ENCODE results near the gene RAB42. TPM values are rescaled to one million over a fixed set of nuclear protein-coding genes. Genes with fewer than 3 reads are reported as not detected.

Gene RAB42
- total and polyA plus RNA-seq, 9 of the 15 experiments (the other 6 are each of a cell fraction or from before 2014, with no cell fraction given) = 0.07 to 0.14 (median 0.12) TPM; not detected in 6

GRCh38 chr1:28642847-28643635 lies 51.0 kb downstream of the RAB42 start, which contains the start of gene TAF12 (continued):
- TF ChIP-seq, protein P1, sequence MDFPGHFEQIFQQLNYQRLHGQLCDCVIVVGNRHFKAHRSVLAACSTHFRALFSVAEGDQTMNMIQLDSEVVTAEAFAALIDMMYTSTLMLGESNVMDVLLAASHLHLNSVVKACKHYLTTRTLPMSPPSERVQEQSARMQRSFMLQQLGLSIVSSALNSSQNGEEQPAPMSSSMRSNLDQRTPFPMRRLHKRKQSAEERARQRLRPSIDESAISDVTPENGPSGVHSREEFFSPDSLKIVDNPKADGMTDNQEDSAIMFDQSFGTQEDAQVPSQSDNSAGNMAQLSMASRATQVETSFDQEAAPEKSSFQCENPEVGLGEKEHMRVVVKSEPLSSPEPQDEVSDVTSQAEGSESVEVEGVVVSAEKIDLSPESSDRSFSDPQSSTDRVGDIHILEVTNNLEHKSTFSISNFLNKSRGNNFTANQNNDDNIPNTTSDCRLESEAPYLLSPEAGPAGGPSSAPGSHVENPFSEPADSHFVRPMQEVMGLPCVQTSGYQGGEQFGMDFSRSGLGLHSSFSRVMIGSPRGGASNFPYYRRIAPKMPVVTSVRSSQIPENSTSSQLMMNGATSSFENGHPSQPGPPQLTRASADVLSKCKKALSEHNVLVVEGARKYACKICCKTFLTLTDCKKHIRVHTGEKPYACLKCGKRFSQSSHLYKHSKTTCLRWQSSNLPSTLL (IDR thresholded peaks at IDR 0.05) = no peak
- TF ChIP-seq MTF1 (CRISPR knock-in tag; IDR thresholded peaks at IDR 0.05; ENCODE audit: borderline replicate concordance) (no peak), ZSCAN29 (IDR thresholded peaks at IDR 0.05) (no peak; the same call in 1 of the 2 replicates), L3MBTL2 (IDR thresholded peaks at IDR 0.05) (peak; percentile 94), ZNF717 (CRISPR knock-in tag; IDR thresholded peaks at IDR 0.05) (no peak; the same call in 1 of the 2 replicates), TGIF2 (CRISPR knock-in tag; IDR thresholded peaks at IDR 0.05) (peak; percentile 20; the same call in 1 of the 2 replicates), SREBF2 (CRISPR knock-in tag; IDR thresholded peaks at IDR 0.05) (no peak), TSC22D4 (tag; IDR thresholded peaks at IDR 0.05) (no peak), DDX20 (tag; IDR thresholded peaks at IDR 0.05; ENCODE audit: low read depth) (no peak), ARID4B (CRISPR knock-in tag; IDR thresholded peaks at IDR 0.05) (peak; percentile 98), ZBTB17 (CRISPR knock-in tag; IDR thresholded peaks at IDR 0.05) (no peak; the same call in 1 of the 2 replicates), ZNF699 (CRISPR knock-in tag; IDR thresholded peaks at IDR 0.05; ENCODE audit: insufficient replicate concordance) (no peak), ZNF224 (CRISPR knock-in tag; IDR thresholded peaks at IDR 0.05) (no peak)
- TF ChIP-seq, protein P2, sequence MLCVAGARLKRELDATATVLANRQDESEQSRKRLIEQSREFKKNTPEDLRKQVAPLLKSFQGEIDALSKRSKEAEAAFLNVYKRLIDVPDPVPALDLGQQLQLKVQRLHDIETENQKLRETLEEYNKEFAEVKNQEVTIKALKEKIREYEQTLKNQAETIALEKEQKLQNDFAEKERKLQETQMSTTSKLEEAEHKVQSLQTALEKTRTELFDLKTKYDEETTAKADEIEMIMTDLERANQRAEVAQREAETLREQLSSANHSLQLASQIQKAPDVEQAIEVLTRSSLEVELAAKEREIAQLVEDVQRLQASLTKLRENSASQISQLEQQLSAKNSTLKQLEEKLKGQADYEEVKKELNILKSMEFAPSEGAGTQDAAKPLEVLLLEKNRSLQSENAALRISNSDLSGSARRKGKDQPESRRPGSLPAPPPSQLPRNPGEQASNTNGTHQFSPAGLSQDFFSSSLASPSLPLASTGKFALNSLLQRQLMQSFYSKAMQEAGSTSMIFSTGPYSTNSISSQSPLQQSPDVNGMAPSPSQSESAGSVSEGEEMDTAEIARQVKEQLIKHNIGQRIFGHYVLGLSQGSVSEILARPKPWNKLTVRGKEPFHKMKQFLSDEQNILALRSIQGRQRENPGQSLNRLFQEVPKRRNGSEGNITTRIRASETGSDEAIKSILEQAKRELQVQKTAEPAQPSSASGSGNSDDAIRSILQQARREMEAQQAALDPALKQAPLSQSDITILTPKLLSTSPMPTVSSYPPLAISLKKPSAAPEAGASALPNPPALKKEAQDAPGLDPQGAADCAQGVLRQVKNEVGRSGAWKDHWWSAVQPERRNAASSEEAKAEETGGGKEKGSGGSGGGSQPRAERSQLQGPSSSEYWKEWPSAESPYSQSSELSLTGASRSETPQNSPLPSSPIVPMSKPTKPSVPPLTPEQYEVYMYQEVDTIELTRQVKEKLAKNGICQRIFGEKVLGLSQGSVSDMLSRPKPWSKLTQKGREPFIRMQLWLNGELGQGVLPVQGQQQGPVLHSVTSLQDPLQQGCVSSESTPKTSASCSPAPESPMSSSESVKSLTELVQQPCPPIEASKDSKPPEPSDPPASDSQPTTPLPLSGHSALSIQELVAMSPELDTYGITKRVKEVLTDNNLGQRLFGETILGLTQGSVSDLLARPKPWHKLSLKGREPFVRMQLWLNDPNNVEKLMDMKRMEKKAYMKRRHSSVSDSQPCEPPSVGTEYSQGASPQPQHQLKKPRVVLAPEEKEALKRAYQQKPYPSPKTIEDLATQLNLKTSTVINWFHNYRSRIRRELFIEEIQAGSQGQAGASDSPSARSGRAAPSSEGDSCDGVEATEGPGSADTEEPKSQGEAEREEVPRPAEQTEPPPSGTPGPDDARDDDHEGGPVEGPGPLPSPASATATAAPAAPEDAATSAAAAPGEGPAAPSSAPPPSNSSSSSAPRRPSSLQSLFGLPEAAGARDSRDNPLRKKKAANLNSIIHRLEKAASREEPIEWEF (CRISPR knock-in tag; IDR thresholded peaks at IDR 0.05) = no peak
- TF ChIP-seq, protein P3, sequence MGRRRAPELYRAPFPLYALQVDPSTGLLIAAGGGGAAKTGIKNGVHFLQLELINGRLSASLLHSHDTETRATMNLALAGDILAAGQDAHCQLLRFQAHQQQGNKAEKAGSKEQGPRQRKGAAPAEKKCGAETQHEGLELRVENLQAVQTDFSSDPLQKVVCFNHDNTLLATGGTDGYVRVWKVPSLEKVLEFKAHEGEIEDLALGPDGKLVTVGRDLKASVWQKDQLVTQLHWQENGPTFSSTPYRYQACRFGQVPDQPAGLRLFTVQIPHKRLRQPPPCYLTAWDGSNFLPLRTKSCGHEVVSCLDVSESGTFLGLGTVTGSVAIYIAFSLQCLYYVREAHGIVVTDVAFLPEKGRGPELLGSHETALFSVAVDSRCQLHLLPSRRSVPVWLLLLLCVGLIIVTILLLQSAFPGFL (CRISPR knock-in tag; IDR thresholded peaks at IDR 0.05) = 0 out of 2 replicates have a peak, but pooled peaks have one; percentile 77
